Measurements from ENCODE around the gene ATG7. TPM values are rescaled to one million over a fixed set of nuclear protein-coding genes. Genes with fewer than 3 reads are reported as not detected.
A peak's percentile ranks its signal among the peaks of the same experiment; 100 is the strongest.

The ATG7 gene
- total RNA-seq, 2 experiments from 2014 or later: 31.0 to 33.1 TPM

DNA sequence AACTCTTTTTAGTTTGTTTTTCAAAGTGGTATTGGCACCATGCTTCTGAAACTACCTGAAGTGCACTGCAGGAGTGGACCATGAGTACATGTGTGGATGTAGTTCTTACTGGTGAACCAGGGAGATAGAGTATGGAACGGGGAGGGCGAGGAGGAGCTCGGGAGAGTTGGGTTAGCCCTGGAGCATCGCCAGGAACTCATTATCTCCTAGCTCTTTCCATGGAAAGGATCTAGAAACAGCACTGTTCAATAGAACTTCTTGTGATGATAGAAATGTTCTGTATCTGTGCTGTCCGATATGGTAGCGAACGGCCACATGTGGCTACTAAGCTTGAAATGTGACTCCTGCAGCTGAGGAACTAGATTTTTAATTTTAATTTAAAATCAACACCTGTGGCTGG, 324.2 kb downstream of the ATG7 start:
- intact Hi-C loops (cut with micrococcal nuclease): no loop called here

DNA sequence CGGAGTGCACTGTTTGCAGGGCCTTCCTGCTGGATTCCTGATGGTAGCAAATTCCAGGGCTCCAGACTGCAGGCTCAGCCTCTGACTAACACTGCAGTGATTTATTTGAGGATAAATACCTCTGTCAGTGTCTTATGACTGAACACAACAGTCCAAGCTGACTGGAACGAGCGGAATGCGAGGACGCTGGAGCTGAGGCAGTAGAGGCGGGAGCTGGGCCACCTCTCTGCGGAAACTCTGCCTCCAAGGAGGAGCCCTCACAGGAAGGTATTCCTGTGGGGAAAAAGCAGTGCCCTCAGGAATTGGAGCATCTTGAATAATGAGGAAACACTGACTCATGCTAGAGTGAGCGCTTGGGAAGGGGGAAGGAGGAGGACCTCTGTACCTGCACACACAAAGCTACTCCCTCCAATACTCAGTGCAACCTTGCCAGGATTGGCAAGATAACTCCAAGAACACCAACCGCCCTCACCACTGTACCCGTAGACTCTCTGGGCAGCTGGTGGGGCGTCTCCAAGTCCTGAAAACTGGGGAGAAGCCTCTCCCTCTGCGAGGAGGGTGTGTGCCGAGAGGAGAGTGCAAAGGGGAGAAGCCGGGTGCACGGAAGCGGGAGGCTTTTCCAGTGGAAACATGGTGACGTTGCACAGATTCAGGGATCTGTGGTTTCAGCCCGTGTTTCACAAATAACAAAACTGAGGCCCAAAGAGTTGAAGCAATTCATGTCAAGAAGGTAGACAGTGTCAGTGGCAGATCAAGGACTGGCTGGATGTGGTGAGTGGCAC, 328.5 kb downstream of the ATG7 start:
- intact Hi-C loops (cut with micrococcal nuclease): no loop called here
- peaks cover 61% of the 10 kb centered on the region for H3K36me3 Mint-ChIP-seq (ENCODE audit: low read depth)
- H3K27ac Mint-ChIP-seq: peak overlapping the region; percentile 92
- ATAC-seq (no peak), DNase-seq (no peak)
- H3K4me1 Mint-ChIP-seq (ENCODE audit: low read depth): peaks cover 60% of the 10 kb centered on the region
- H3K27me3 Mint-ChIP-seq: no peaks in the 10 kb centered on the region
- TF ChIP-seq, protein P1, sequence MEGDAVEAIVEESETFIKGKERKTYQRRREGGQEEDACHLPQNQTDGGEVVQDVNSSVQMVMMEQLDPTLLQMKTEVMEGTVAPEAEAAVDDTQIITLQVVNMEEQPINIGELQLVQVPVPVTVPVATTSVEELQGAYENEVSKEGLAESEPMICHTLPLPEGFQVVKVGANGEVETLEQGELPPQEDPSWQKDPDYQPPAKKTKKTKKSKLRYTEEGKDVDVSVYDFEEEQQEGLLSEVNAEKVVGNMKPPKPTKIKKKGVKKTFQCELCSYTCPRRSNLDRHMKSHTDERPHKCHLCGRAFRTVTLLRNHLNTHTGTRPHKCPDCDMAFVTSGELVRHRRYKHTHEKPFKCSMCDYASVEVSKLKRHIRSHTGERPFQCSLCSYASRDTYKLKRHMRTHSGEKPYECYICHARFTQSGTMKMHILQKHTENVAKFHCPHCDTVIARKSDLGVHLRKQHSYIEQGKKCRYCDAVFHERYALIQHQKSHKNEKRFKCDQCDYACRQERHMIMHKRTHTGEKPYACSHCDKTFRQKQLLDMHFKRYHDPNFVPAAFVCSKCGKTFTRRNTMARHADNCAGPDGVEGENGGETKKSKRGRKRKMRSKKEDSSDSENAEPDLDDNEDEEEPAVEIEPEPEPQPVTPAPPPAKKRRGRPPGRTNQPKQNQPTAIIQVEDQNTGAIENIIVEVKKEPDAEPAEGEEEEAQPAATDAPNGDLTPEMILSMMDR (IDR thresholded peaks at IDR 0.05): no peak
- POLR2A ChIA-PET: interaction anchor here (1.8 kb wide), 1 partner anchor 26 kb away, joined by 5 read pairs; no protein-coding TSS in a partner anchor
- CTCF ChIA-PET: interaction anchor here (0.9 kb wide), 1 partner anchor 28 kb away, joined by 3 read pairs; no protein-coding TSS in a partner anchor
- peaks cover 6% of the 10 kb centered on the region for H3K9me3 Mint-ChIP-seq
- peak overlapping the region; percentile 57 for H3K4me3 Mint-ChIP-seq

More for the DNA sequence above, 324.2 kb downstream of the ATG7 start:
- Mint-ChIP-seq H3K36me3 (ENCODE audit: low read depth) (peaks cover 58% of the 10 kb centered on the region), H3K27me3 (no peaks in the 10 kb centered on the region), H3K27ac (no peak overlapping the region), H3K4me3 (no peak overlapping the region), H3K9me3 (peaks cover 6% of the 10 kb centered on the region), H3K4me1 (ENCODE audit: low read depth) (peaks cover 46% of the 10 kb centered on the region)
- DNase-seq (no peak), ATAC-seq (no peak)
- CTCF ChIA-PET: no interaction called here
- POLR2A ChIA-PET: no interaction called here
- TF ChIP-seq, protein P1 (IDR thresholded peaks at IDR 0.05): no peak

DNA sequence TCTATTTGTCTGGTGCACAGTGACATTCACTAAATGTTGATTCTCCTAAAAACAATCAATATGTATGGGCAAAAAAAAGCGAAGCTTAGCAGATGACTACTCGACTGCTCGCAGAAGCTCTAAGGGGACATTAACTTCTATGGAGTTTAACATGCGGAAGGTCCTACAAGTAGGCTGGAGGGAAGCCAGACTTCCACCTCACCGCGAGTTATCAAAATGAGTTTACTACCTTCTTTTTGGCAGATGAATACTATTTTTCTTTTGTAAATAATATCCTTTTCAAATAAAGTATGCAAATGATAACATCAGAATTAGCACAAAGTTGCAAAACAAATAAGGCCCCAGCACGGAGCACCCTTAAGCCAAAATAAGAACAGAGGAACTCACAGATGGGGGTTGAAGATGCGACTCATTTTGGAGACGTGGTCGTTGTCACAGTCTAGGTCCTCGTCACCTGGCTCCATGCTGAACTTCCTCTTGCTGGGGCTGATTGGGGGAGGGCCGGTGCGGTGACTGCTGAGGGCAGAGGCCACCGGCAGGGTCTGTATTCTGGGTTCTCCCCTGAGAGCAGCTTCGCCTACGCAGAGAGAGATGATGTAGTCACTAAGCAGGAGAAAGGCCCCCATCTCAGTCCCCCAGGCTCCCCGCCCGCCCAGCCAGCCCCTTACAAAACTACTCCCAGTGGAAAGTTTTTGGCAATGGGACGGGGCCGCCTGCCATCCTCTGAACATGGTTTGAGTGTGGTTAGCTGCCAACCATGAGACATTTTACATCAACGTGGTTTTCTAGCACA, 329.4 kb downstream of the ATG7 start:
- peak overlapping the region; percentile 92 for H3K27ac Mint-ChIP-seq
- peak; percentile 91 for DNase-seq
- ChIA-PET CTCF (interaction anchor here (0.9 kb wide), 1 partner anchor 27 kb away, joined by 3 read pairs; no protein-coding TSS in a partner anchor), POLR2A (interaction anchor here (1.0 to 1.8 kb wide), 2 partner anchors 18 to 25 kb away, joined by 4 to 5 read pairs; no protein-coding TSS in a partner anchor)
- peak; percentile 95 for ATAC-seq
- peaks cover 3% of the 10 kb centered on the region for H3K9me3 Mint-ChIP-seq
- TF ChIP-seq, protein P1 (IDR thresholded peaks at IDR 0.05): no peak
- peaks cover 65% of the 10 kb centered on the region for H3K36me3 Mint-ChIP-seq (ENCODE audit: low read depth)
- peaks cover 70% of the 10 kb centered on the region for H3K4me1 Mint-ChIP-seq (ENCODE audit: low read depth)
- H3K4me3 Mint-ChIP-seq: peak overlapping the region; percentile 57
- H3K27me3 Mint-ChIP-seq: no peaks in the 10 kb centered on the region
- intact Hi-C loops (cut with micrococcal nuclease): loop anchor here (2.0 kb wide), 1 partner anchor 23 kb away; no protein-coding TSS in a partner anchor

DNA sequence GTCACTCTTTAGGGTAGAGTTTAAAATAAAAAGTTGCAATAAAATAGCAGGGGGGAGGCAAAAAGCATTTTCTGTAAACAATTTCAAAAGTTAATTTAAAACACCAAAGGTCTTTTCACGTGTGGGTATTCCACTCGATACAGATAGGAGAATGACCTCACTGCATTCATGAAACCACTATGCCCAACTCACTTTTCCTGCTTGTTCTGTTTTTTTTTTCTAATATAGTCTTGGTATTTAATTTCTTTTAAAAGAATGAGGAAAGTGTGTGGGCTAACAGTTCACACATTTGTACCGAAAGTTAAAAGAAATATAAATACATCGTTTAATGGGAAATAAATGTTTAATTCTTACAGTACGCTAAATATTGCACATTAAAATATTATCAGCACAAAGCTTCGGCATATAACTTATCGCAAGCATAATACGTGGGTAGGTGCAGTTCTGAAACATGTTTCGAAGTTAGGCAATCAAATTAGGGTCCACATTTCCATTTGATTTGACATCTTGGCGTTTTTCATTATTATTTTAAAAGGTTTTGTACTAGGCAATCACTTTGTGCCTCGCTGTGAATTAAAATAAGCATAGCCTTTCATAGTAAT, 330.1 kb downstream of the ATG7 start:
- H3K27me3 Mint-ChIP-seq: no peaks in the 10 kb centered on the region
- POLR2A ChIA-PET: interaction anchor here (1.0 to 1.8 kb wide), 2 partner anchors 19 to 24 kb away, joined by 4 to 5 read pairs; no protein-coding TSS in a partner anchor
- peaks cover 65% of the 10 kb centered on the region for H3K36me3 Mint-ChIP-seq (ENCODE audit: low read depth)
- peak overlapping the region; percentile 57 for H3K4me3 Mint-ChIP-seq
- ATAC-seq (no peak), DNase-seq (no peak)
- peak overlapping the region; percentile 92 for H3K27ac Mint-ChIP-seq
- TF ChIP-seq, protein P1 (IDR thresholded peaks at IDR 0.05): no peak
- CTCF ChIA-PET: no interaction called here
- intact Hi-C loops (cut with micrococcal nuclease): loop anchor here (2.0 kb wide), 1 partner anchor 22 kb away; no protein-coding TSS in a partner anchor
- peaks cover 3% of the 10 kb centered on the region for H3K9me3 Mint-ChIP-seq
- H3K4me1 Mint-ChIP-seq (ENCODE audit: low read depth): peaks cover 77% of the 10 kb centered on the region
